Activated T-cell treated with anti-CD3 and anti-CD28 coated beads, Interleukin-2, amount 50 U/mL, for 48 hours (primary cell): ENCODE measurements around the gene CHST8.
"Not testable (repeated sequence)": the region's sequence is repeated elsewhere in the genome, so short reads cannot be mapped to it uniquely, and the experiment has no call there.

Experiments used
- DNase-seq, 2 experiments: peaks; one replicate each; pipeline ENCODE4 v3.0.0-alpha.2; 2020

Gene CHST8

GRCh38 chr19:33814181-33815165 is 192.7 kb downstream of the CHST8 start:
- no peak for DNase-seq

DNA sequence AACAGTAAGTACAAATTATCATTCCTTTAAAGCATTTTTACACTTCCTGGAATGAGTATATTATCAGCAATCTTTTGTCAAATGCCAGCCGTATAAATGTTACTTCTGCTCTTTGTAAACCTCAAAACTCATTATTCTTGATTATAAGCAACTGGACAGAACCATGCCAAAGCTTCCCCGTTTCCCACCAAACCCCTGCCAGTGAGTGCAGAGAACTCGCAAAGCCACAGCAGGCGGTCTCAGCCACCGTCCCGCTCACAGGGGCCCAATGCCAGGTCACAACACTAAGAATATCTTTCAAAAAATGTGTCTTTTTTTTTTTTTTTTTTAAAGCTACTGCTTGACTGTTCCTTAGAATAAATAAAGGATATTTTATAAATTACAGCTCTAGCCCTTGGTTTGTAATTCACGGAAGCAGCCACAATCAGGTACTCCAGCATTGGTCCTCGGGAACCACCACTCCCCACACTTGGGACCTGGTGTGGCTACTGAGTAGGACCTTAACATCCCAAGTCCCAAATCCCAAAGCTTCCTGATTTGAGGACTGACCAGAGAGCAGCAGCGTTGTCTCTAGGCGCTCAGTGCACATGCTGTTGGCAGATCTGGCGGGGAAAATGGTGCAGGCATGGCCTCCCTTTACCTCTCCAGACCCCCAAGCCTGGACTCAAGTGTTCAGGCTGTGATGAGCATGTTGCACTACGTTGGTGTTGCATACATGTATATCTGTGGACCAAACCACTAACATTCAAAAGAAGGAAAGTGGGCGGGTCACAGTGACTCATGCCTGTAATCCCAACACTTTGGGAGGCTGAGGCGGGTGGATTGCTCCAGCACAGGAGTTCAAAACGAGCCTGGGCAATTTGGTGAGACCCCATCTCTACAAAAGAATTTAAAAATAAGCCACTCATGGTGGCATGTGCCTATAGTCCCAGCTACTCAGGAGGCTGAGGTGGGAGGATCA is 193.9 kb downstream of the CHST8 start:
- DNase-seq: no peak

- DNase-seq: no peak
Observed at GRCh38 chr19:33818411-33818810, 196.7 kb downstream of the CHST8 start.

DNA sequence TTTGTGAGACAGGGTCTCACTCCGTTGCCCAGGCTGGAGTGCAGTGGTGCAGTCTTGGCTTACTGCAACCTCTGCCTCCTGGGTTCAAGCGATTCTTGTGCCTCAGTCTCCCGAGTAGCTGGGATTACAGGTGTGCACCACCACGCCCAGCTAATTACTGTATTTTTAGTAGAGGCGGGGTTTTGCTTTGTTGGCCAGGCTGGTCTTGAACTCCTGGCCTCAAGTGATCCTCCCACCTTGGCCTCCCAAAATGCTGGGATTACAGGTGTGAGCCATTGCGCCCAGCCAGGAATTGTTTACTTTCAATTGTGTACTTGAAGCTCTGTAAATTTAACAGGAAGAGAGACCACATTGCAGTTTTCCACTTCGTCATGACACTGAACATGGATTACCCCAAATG is 197.3 kb downstream of the CHST8 start:
- DNase-seq: not testable (repeated sequence)

DNA sequence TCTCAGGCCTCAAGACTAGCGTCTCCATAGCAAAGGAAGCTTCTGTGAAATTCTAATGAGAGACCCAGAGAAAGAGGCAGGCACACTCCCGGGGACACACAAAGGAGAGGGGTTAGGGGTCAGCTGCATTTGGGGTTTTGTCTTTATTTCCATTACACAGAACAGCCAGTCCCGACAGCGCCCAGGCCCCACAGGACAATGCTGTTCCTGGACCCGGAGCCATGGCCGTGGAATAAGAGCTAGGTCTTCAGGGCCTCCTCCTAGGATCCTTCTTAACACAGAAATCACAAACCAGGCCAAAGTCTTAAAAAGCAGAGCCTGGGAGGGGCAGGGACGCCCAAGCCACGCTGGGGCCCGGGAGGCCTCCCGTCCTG is 197.7 kb downstream of the CHST8 start:
- no peak for DNase-seq

DNA sequence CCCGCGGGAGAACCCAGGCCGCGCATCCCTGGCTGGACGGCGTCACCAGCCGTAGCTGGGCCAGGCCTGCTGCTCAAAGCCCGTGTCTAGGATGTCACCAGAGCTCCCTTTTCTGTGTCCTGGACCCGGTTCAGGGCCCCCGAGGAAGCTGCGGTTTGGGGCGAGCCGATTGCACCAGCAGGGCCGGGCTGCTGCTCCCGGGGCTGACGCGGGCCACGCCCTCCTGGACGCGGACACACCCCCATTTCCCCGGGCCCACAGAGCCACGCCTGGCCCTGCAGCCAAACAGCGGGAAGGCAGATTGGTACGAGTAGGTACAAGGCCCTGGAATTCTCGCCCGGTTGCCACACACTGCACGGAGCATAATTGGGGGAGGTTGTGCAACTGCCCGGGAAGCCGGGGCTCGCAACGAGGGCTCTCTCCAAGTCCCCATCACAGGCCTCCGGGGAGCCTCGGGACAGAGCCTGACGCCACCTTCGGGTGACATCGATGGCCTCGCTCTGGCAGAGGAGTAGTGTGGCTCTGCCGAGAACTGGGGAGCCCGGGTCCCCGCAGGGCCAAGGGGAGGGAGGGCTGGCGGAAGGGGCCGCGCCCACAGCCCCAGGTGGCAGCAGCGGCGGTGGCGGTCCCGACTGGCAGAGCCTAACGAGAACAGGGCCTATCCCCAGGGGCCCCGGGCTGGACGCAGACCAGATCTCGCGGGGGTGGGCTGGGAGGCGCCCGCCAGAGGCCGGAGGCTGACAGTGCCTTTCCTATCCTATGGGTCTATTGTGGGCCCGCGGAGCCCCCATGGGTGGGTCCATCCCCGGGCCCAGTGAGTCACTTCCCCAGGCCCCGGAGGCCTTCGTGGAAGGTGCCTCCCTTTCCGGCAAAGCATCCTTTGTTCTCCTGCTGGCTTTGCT is 198.4 kb downstream of the CHST8 start:
- peak; percentile 69 to 80 for DNase-seq

DNA sequence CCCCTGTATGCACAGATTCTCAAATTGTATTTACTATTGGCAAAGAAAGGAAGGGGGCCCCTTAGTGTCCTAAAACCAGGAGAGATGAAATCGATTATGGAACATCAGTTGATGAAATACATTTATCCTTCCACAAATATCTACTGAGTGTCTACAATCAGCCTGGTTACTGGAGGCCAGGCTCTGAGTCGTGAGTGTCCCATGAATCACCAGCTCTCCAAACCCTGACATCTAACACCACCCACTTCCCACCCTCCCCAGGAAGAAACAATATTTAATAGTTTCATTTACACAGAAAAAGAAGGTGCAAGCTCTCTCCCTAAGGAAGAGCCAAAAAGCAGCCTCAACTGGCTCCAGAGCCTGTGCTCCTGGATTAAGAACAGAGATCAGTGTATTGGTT is 200.1 kb downstream of the CHST8 start:
- no peak for DNase-seq
